Ascending aorta (tissue), 2 donors: Measurements from ENCODE around the gene ZNF280B. TPM values are rescaled to one million over a fixed set of nuclear protein-coding genes. Genes with fewer than 3 reads are reported as not detected.

Experiments
- DNase-seq, 2 donors: peaks; one replicate each; pipeline ENCODE4 v3.0.0-alpha.2; 2019; ENCODE audit warnings: low spot score in 2 of 2
- H3K27ac ChIP-seq, 2 donors: fragments of 200-600 bp; sonication (generic); one replicate each; pipeline ENCODE4 v1.5.1; 2016 to 2017; ENCODE audit warnings: mild to moderate bottlenecking in 1 of 2
- H3K27me3 ChIP-seq: fragments of 200-600 bp; sonication (generic); one replicate; pipeline ENCODE4 v1.5.1; 2017
- H3K36me3 ChIP-seq, 2 donors: fragments of 200-600 bp; sonication (generic); one replicate each; pipeline ENCODE4 v1.5.1; 2016
- H3K4me1 ChIP-seq, 2 donors: fragments of 200-600 bp; sonication (generic); one replicate each; pipeline ENCODE4 v1.5.1; 2016 to 2017; ENCODE audit warnings: mild to moderate bottlenecking in 1 of 2
- H3K4me3 ChIP-seq, 2 donors: fragments of 200-600 bp; sonication (generic); one replicate each; pipeline ENCODE4 v1.5.1; 2016 to 2017; ENCODE audit warnings: mild to moderate bottlenecking in 1 of 2
- H3K9me3 ChIP-seq, 2 donors: fragments of 200-600 bp; sonication (generic); one replicate each; pipeline ENCODE4 v1.5.1; 2016
- intact Hi-C: fragments of 100-400 bp; cut with DNase I; formaldehyde crosslinking; loops from one replicate; pipeline ENCODE4 v1.15.1; 2023
- total RNA-seq: library from RNA; depleted of rRNA; stranded (reverse); fragments of >200 nt; gene quantifications from one replicate; pipeline ENCODE4 v1.1.0, GENCODE V29; 2016
- TF ChIP-seq, protein P1 (sequence below), 3 experiments: fragments of 200-600 bp in 2 of 3; fragments of 450-650 bp in 1 of 3; sonication (generic) in 2 of 3; IDR thresholded peaks; one replicate each; pipeline ENCODE4 v1.5.1; 2016 to 2019; ENCODE audit warnings: antibody characterized with exemption in 3 of 3, mild to moderate bottlenecking in 1 of 3, moderate library complexity in 1 of 3

Gene ZNF280B
- total RNA-seq, result not detected

DNA sequence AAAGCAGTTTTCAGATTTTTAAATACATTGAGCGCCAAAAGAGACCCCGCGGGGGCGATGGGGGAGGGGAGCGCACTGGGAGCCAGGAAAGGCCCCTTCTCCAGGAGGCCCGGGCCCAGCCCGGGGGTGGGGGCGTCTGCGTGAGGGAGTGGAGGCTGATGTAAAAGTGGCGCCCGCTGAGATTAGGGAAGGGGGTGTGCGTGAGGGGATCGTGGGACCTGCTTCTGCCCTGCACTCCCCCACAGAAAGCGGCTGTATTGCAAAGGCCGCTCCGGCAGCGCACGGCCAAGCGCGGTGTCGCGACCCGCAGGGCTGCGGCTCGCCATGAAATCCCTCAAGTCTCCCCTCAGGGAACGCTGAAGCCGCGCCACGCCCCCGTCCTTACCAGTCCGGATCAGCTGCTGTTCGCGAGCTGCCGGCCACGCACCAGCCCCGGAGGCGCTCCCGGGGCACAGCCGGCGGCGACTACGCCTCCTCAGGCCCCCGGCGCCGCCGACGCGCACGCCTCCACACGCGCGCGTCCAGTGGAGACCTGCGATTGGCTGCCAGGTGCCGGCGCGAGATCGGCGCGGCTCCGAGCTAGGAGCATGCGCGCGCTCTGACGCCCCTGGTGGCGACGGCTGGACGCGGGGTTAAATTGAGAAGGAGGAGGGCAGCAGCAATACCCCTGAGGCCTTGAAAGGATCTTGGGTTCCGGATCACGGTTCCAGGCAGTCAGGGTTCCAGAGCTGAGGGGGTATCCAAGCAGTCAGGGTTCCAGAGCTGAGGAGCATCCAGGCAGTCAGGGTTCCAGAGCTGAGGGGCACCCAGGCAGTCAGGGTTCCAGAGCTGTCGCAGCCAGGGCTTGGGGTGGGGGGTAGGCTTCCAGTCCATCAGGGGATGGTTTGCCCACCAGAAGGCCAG is at the start of gene ZNF280B:
Gene ZNF280B, minus strand, starts transcription at position 469 of the 903 bp plus-strand sequence. CDS start 19,344 bp downstream, outside the sequence.
- TF ChIP-seq, protein P1, sequence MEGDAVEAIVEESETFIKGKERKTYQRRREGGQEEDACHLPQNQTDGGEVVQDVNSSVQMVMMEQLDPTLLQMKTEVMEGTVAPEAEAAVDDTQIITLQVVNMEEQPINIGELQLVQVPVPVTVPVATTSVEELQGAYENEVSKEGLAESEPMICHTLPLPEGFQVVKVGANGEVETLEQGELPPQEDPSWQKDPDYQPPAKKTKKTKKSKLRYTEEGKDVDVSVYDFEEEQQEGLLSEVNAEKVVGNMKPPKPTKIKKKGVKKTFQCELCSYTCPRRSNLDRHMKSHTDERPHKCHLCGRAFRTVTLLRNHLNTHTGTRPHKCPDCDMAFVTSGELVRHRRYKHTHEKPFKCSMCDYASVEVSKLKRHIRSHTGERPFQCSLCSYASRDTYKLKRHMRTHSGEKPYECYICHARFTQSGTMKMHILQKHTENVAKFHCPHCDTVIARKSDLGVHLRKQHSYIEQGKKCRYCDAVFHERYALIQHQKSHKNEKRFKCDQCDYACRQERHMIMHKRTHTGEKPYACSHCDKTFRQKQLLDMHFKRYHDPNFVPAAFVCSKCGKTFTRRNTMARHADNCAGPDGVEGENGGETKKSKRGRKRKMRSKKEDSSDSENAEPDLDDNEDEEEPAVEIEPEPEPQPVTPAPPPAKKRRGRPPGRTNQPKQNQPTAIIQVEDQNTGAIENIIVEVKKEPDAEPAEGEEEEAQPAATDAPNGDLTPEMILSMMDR (IDR thresholded peaks at IDR 0.05), result peak in 1 of 3 experiments; percentile 16
- Histone ChIP-seq H3K9me3 (peaks cover 5 to 9% of the 10 kb centered on the region in 2 donors), H3K36me3 (no peaks in the 10 kb centered on the region), H3K4me3 (peak within 1 kb of the TSS; percentile 37 to 47), H3K4me1 (no peaks in the 10 kb centered on the region), H3K27me3 (no peaks in the 10 kb centered on the region), H3K27ac (no peak within 1 kb of the TSS)
- DNase-seq, result peak in 1 of 2 donors; percentile 70
- intact Hi-C loops, result no loop called here

GRCh38 chr22:22556995-22557925 is 48.7 kb upstream of the ZNF280B start:
- no peaks in the 10 kb centered on the region for H3K9me3 ChIP-seq
- no peak for DNase-seq
- TF ChIP-seq, protein P1 (IDR thresholded peaks at IDR 0.05), result no peak
- intact Hi-C loops, result no loop called here
- no peak overlapping the region for H3K27ac ChIP-seq
- no peaks in the 10 kb centered on the region for H3K4me1 ChIP-seq
- H3K4me3 ChIP-seq, result no peak overlapping the region
- no peaks in the 10 kb centered on the region for H3K27me3 ChIP-seq
- no peaks in the 10 kb centered on the region for H3K36me3 ChIP-seq

DNA sequence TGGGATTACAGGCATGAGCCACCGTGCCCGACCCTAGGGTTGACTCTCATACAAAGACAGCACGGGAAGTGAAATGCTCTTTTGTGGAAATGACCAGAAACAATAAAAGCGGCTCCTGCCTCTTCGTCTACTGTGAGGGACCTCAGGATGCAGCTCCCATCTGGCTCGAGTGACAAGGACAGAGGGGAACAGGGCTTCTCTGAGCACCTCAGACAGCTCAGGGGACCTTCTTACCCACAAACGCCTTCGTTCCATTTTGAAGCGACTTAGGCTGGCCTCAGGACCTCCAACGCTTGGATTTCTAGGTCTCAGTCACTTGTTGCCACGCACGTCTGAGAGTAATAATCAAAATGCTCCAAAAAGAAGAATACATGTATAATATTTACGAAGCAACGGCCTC is 48.0 kb upstream of the ZNF280B start:
- no peak overlapping the region for H3K4me3 ChIP-seq
- no peak for DNase-seq
- intact Hi-C loops, result no loop called here
- H3K27me3 ChIP-seq, result no peaks in the 10 kb centered on the region
- H3K4me1 ChIP-seq, result no peaks in the 10 kb centered on the region
- no peak overlapping the region for H3K27ac ChIP-seq
- TF ChIP-seq, protein P1 (IDR thresholded peaks at IDR 0.05), result no peak
- H3K36me3 ChIP-seq, result no peaks in the 10 kb centered on the region
- no peaks in the 10 kb centered on the region for H3K9me3 ChIP-seq

GRCh38 chr22:22555596-22555995 is 47.1 kb upstream of the ZNF280B start:
- TF ChIP-seq, protein P1 (IDR thresholded peaks at IDR 0.05), result no peak
- no peak overlapping the region for H3K4me3 ChIP-seq
- H3K27ac ChIP-seq, result no peak overlapping the region
- H3K36me3 ChIP-seq, result no peaks in the 10 kb centered on the region
- H3K4me1 ChIP-seq, result no peaks in the 10 kb centered on the region
- intact Hi-C loops, result no loop called here
- DNase-seq, result no peak
- H3K9me3 ChIP-seq, result no peaks in the 10 kb centered on the region
- H3K27me3 ChIP-seq, result no peaks in the 10 kb centered on the region

GRCh38 chr22:22554587-22555284 is 46.2 kb upstream of the ZNF280B start:
- no peaks in the 10 kb centered on the region for H3K9me3 ChIP-seq
- TF ChIP-seq, protein P1 (IDR thresholded peaks at IDR 0.05), result no peak
- no peak overlapping the region for H3K4me3 ChIP-seq
- no peaks in the 10 kb centered on the region for H3K4me1 ChIP-seq
- H3K27ac ChIP-seq, result no peak overlapping the region
- no peaks in the 10 kb centered on the region for H3K36me3 ChIP-seq
- intact Hi-C loops, result no loop called here
- no peaks in the 10 kb centered on the region for H3K27me3 ChIP-seq
- no peak for DNase-seq
